GM21619 (cell line): ENCODE data around the gene ALDH9A1.

Source experiments
- ATAC-seq: cut with Tn5 transposase; IDR thresholded peaks from one replicate; pipeline ENCODE4 v1.9.1; 2021; ENCODE audit not compliant: unreplicated experiment

The ALDH9A1 gene

GRCh38 chr1:165628147-165628822, 70.1 kb downstream of the ALDH9A1 start:
- ATAC-seq: no peak

GRCh38 chr1:165624441-165624840, 73.9 kb downstream of the ALDH9A1 start:
- no peak for ATAC-seq

GRCh38 chr1:165623624-165624023, 74.7 kb downstream of the ALDH9A1 start:
- no peak for ATAC-seq

- no peak for ATAC-seq
These were observed 78.7 kb downstream of the ALDH9A1 start for GRCh38 chr1:165619647-165620151.

GRCh38 chr1:165616987-165617546, 81.3 kb downstream of the ALDH9A1 start:
- no peak for ATAC-seq

- ATAC-seq: no peak
These were observed 82.2 kb downstream of the ALDH9A1 start for GRCh38 chr1:165616054-165616612.
